B cell (primary cell): ENCODE data around the gene USP36. TPM values are rescaled to one million over a fixed set of nuclear protein-coding genes. Genes with fewer than 3 reads are reported as not detected.

Experiments
- ATAC-seq: fragments of 200-7000 bp; cut with Tn5 transposase; one replicate; pipeline ENCODE4 v1.10.0; 2021; ENCODE audit warnings: low read depth, mild to moderate bottlenecking, moderate number of reproducible peaks, moderate library complexity
- CTCF ChIA-PET: fragments of 350-600 bp; sonication (Branson Sonifier 250); formaldehyde crosslinking; loops from one replicate; lab custom pipeline; 2021; ENCODE audit warnings: antibody characterized with exemption, inconsistent platforms; lab: Charles Lee
- POLR2A ChIA-PET: fragments of 350-600 bp; sonication (Branson Sonifier 250); formaldehyde crosslinking; loops from one replicate; lab custom pipeline; 2021; ENCODE audit warnings: antibody characterized with exemption; lab: Charles Lee
- DNase-seq: peaks from one replicate; pipeline ENCODE4 v3.0.0; 2013
- H2AFZ ChIP-seq: 2 replicates; pipeline ENCODE4 v1.6.1; 2012; ENCODE audit warnings: mild to moderate bottlenecking, low read depth, low read length; ENCODE audit not compliant: insufficient read depth, poor library complexity, severe bottlenecking
- H3K27ac ChIP-seq, 2 donors: 1 replicate in 1 of 2; 2 replicates in 1 of 2; pipeline ENCODE4 v1.5.1; 2012 to 2013; ENCODE audit warnings: low read length in 2 of 2, mild to moderate bottlenecking in 2 of 2, moderate library complexity in 1 of 2
- H3K27me3 ChIP-seq, 4 experiments: fragments of 200-600 bp in 1 of 4; sonication (generic) in 1 of 4; replicated peaks in 1 of 4; 1 replicate in 2 of 4; 2 replicates in 2 of 4; pipeline versions ENCODE4 v1.6.1 to v1.7.0; 2013 to 2016; ENCODE audit warnings: low read length in 3 of 4, mild to moderate bottlenecking in 2 of 4, mixed read lengths in 1 of 4, moderate library complexity in 1 of 4; ENCODE audit not compliant: insufficient read depth in 4 of 4, control insufficient read depth in 3 of 4; ENCODE audit errors: control extremely low read depth in 1 of 4
- H3K36me3 ChIP-seq, 2 experiments: replicated peaks in 1 of 2; 1 replicate in 1 of 2; 2 replicates in 1 of 2; pipeline versions ENCODE4 v1.6.1 to v1.7.1; 2013; ENCODE audit warnings: low read length in 1 of 2; ENCODE audit not compliant: insufficient read depth in 2 of 2, control insufficient read depth in 1 of 2; ENCODE audit errors: control extremely low read depth in 1 of 2, extremely low read depth in 1 of 2
- H3K4me1 ChIP-seq, 2 donors: fragments of 200-600 bp in 1 of 2; sonication (generic) in 1 of 2; 1 replicate in 1 of 2; 2 replicates in 1 of 2; pipeline versions ENCODE4 v1.5.1 to v1.6.1; 2013 to 2017; ENCODE audit warnings: low read length in 2 of 2; ENCODE audit not compliant: control insufficient read depth in 2 of 2, insufficient read depth in 2 of 2
- H3K4me2 ChIP-seq: replicated peaks from 2 replicates; pipeline ENCODE3; 2012; ENCODE audit warnings: mild to moderate bottlenecking, low read depth, low read length; ENCODE audit not compliant: poor library complexity, severe bottlenecking
- H3K4me3 ChIP-seq, 5 experiments: fragments of 200-600 bp in 1 of 5; sonication (generic) in 1 of 5; 1 replicate in 3 of 5; 2 replicates in 2 of 5; pipeline versions ENCODE4 v1.5.1 to v1.7.0; 2011 to 2016; ENCODE audit warnings: low read length in 4 of 5, mild to moderate bottlenecking in 4 of 5, low read depth in 2 of 5, control low read depth in 1 of 5, moderate library complexity in 1 of 5; ENCODE audit not compliant: insufficient read depth in 1 of 5; ENCODE audit errors: control extremely low read depth in 1 of 5, extremely low read depth in 1 of 5
- H3K79me2 ChIP-seq: fragments of 200-600 bp; sonication (generic); one replicate; pipeline ENCODE4 v1.6.0; 2016; ENCODE audit warnings: low read length; ENCODE audit not compliant: control insufficient read depth, insufficient read depth
- H3K9ac ChIP-seq: fragments of 200-600 bp; sonication (generic); 2 replicates; pipeline ENCODE4 v1.6.1; 2017; ENCODE audit warnings: mild to moderate bottlenecking, low read length, moderate library complexity
- H3K9me3 ChIP-seq, 3 donors: one replicate each; pipeline versions ENCODE4 v1.6.1 to v1.7.1; 2013; ENCODE audit warnings: low read length in 2 of 3; ENCODE audit not compliant: control insufficient read depth in 2 of 3, insufficient read depth in 1 of 3; ENCODE audit errors: control extremely low read depth in 1 of 3
- H4K20me1 ChIP-seq: 2 replicates; pipeline ENCODE4 v1.6.0; 2012; ENCODE audit warnings: mild to moderate bottlenecking, low read length; ENCODE audit not compliant: insufficient read depth, control insufficient read depth, poor library complexity, severe bottlenecking
- H3K27ac Mint-ChIP-seq: one replicate; pipeline ENCODE4 v1.8.0; 2021; ENCODE audit warnings: mixed read lengths
- H3K27me3 Mint-ChIP-seq: one replicate; pipeline ENCODE4 v1.8.0; 2021; ENCODE audit warnings: mixed read lengths
- H3K4me1 Mint-ChIP-seq: one replicate; pipeline ENCODE4 v1.8.0; 2021; ENCODE audit warnings: mixed read lengths
- H3K4me3 Mint-ChIP-seq: one replicate; pipeline ENCODE4 v1.8.0; 2021; ENCODE audit warnings: mixed read lengths
- H3K9me3 Mint-ChIP-seq: one replicate; pipeline ENCODE4 v1.8.0; 2022; ENCODE audit warnings: mixed read lengths; ENCODE audit not compliant: insufficient read depth
- CTCF ChIP-seq: fragments of 200-600 bp; IDR thresholded peaks from one replicate; pipeline ENCODE4 v1.8.0; 2022; ENCODE audit warnings: antibody characterized with exemption, mild to moderate bottlenecking
- EZH2 ChIP-seq: IDR thresholded peaks from 2 replicates; pipeline ENCODE4 v1.6.1; 2012; ENCODE audit warnings: borderline replicate concordance, low read depth, mild to moderate bottlenecking, moderate library complexity, low read length; ENCODE audit not compliant: insufficient read depth, poor library complexity, severe bottlenecking
- WGBS: methylation state at CpG from one replicate; pipeline ENCODE4 v1.1.5; 2013; ENCODE audit warnings: missing lambda C conversion rate; ENCODE audit not compliant: insufficient coverage; 5-methylcytosine and 5-hydroxymethylcytosine counted together
- intact Hi-C: fragments of 100-400 bp; cut with micrococcal nuclease; formaldehyde crosslinking; loops from one replicate; pipeline ENCODE4 v1.10.0; 2022
- polyA plus RNA-seq: library from polyadenylated mRNA; depleted of rRNA; stranded (reverse); fragments of >200 nt; gene quantifications from 2 replicates; pipeline ENCODE4 v1.2.3, GENCODE V29; 2012
- total RNA-seq, 2 donors: library from RNA; stranded (reverse); fragments of 120-200 nt in 1 of 2; gene quantifications; 1 replicate in 1 of 2; 2 replicates in 1 of 2; pipeline versions ENCODE4 v1.2.3 to v1.2.4, GENCODE V29; 2013 to 2022

The USP36 gene
- total and polyA plus RNA-seq, 2 donors (not counting 1 experiment from before 2014, with no cell fraction given): 52.2 to 137 TPM

GRCh38 chr17:78828470-78829185, 12.0 kb downstream of the USP36 start:
- H3K4me3 Mint-ChIP-seq: no peak overlapping the region

More at GRCh38 chr17:78828470-78829185, 12.0 kb downstream of the USP36 start:
- Histone ChIP-seq H3K4me3 (no peak overlapping the region), H3K4me1 (no peaks in the 10 kb centered on the region), H3K27me3 (no peaks in the 10 kb centered on the region), H3K9ac (no peak overlapping the region), H3K4me2 (no peak overlapping the region), H3K27ac (no peak overlapping the region), H3K9me3 (no peaks in the 10 kb centered on the region), H4K20me1 (peaks cover 44% of the 10 kb centered on the region), H2AFZ (no peak overlapping the region), H3K36me3 (peaks cover 2 to 92% of the 10 kb centered on the region in 2 experiments), H3K79me2 (peaks cover 68% of the 10 kb centered on the region)
- Mint-ChIP-seq H3K4me1 (peaks cover 7% of the 10 kb centered on the region), H3K27me3 (no peaks in the 10 kb centered on the region), H3K27ac (no peak overlapping the region), H3K9me3 (no peaks in the 10 kb centered on the region)
- 96% methylated on average over 13 of the region's 14 CpGs for WGBS
- ATAC-seq (no peak), DNase-seq (no peak)
- ChIA-PET POLR2A (no interaction called here), CTCF (interaction anchor here (0.8 kb wide), 1 partner anchor 37 kb away, joined by 5 read pairs; no protein-coding TSS in a partner anchor)
- TF ChIP-seq CTCF: no peak
- no peak for TF ChIP-seq EZH2
- intact Hi-C loops: loop anchor here (5.0 kb wide), 1 partner anchor 41 kb away; no protein-coding TSS in a partner anchor
